DOHH2 (cell line): ENCODE results near the gene DHX38.

Experiments
- H3F3A ChIP-seq: fragments of 200-600 bp; sonication (generic), shearing (Covaris generic); 2 replicates; pipeline ENCODE4 v1.6.0; 2016; ENCODE audit warnings: antibody characterized with exemption, mild to moderate bottlenecking; ENCODE audit not compliant: control insufficient read depth, insufficient read depth
- H3K27ac ChIP-seq: fragments of 200-600 bp; sonication (generic); 2 replicates; pipeline ENCODE4 v1.5.1; 2014; ENCODE audit warnings: low read depth, mild to moderate bottlenecking, low read length, moderate library complexity
- H3K27me3 ChIP-seq: fragments of 200-600 bp; sonication (generic); 2 replicates; pipeline ENCODE4 v1.6.1; 2014; ENCODE audit warnings: mild to moderate bottlenecking, low read length, mixed read lengths; ENCODE audit not compliant: control insufficient read depth
- H3K36me3 ChIP-seq: fragments of 200-600 bp; sonication (generic); 2 replicates; pipeline ENCODE4 v1.6.1; 2014; ENCODE audit warnings: mild to moderate bottlenecking, low read length, moderate library complexity, mixed read lengths; ENCODE audit not compliant: control insufficient read depth
- H3K4me1 ChIP-seq: fragments of 200-600 bp; sonication (generic); 2 replicates; pipeline ENCODE4 v1.6.1; 2014; ENCODE audit warnings: mild to moderate bottlenecking, low read length, mixed read lengths; ENCODE audit not compliant: control insufficient read depth
- H3K4me2 ChIP-seq: fragments of 200-600 bp; sonication (generic); 2 replicates; pipeline ENCODE4 v1.6.0; 2014; ENCODE audit warnings: mild to moderate bottlenecking, low read length, moderate library complexity
- H3K4me3 ChIP-seq: fragments of 200-600 bp; sonication (generic); 2 replicates; pipeline ENCODE4 v1.5.1; 2014; ENCODE audit warnings: mild to moderate bottlenecking, low read length, mixed read lengths
- H3K79me2 ChIP-seq: fragments of 200-600 bp; sonication (generic); 2 replicates; pipeline ENCODE4 v1.6.1; 2014; ENCODE audit warnings: mild to moderate bottlenecking, low read length, mixed read lengths; ENCODE audit not compliant: control insufficient read depth
- H3K9me2 ChIP-seq: fragments of 200-600 bp; sonication (generic); replicated peaks from 2 replicates; pipeline ENCODE4 v1.6.1; 2014; ENCODE audit warnings: mild to moderate bottlenecking, low read length, mixed read lengths; ENCODE audit not compliant: control insufficient read depth
- H3K9me3 ChIP-seq: fragments of 200-600 bp; sonication (generic); 2 replicates; pipeline ENCODE4 v1.6.1; 2014; ENCODE audit warnings: antibody characterized with exemption, low read length, mixed read lengths; ENCODE audit not compliant: control insufficient read depth, insufficient read depth
- H4K20me1 ChIP-seq: fragments of 200-600 bp; sonication (generic); 2 replicates; pipeline ENCODE4 v1.6.0; 2014; ENCODE audit warnings: low read depth, mild to moderate bottlenecking, antibody characterized with exemption, low read length, moderate library complexity; ENCODE audit not compliant: control insufficient read depth, insufficient read depth
- EZH2phosphoT487 ChIP-seq: fragments of 200-600 bp; sonication (generic); IDR thresholded peaks from 2 replicates; pipeline ENCODE4 v1.6.1; 2017; ENCODE audit warnings: borderline replicate concordance, mild to moderate bottlenecking, antibody characterized with exemption, low read length, moderate library complexity, mixed read lengths
- TF ChIP-seq, protein P1 (sequence below): fragments of 200-600 bp; sonication (generic); IDR thresholded peaks from one replicate; pipeline ENCODE4 v1.5.1; 2014; ENCODE audit warnings: antibody characterized with exemption, mild to moderate bottlenecking, low read depth, low read length; ENCODE audit not compliant: poor library complexity, severe bottlenecking

Gene DHX38

DNA sequence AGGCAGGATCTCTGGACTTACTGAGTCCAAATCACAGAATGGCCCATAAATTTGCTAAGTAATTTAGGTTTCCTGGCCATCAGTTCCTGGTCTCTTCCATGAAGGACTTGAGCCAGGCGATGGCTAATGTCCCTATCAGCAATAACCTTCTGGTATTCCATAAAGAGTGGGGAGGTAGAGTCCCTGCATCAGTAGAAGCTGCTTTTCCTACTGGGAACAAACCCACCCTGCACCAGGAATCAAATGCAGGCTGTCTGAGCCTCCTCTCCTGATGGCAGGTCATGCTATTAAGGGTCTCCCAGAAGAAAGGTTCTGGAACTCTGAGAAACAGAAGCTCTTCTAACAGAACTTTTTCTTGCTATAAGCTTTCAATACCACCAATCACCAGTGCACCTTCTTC is 32.1 kb upstream of the DHX38 start:
- Histone ChIP-seq H3K4me3 (no peak overlapping the region), H3K4me1 (no peaks in the 10 kb centered on the region), H3F3A (no peaks in the 10 kb centered on the region), H3K4me2 (no peak overlapping the region), H4K20me1 (no peaks in the 10 kb centered on the region), H3K9me3 (no peaks in the 10 kb centered on the region), H3K36me3 (no peaks in the 10 kb centered on the region), H3K27ac (no peak overlapping the region), H3K9me2 (no peaks in the 10 kb centered on the region), H3K79me2 (no peaks in the 10 kb centered on the region), H3K27me3 (no peaks in the 10 kb centered on the region)
- TF ChIP-seq, protein P1, sequence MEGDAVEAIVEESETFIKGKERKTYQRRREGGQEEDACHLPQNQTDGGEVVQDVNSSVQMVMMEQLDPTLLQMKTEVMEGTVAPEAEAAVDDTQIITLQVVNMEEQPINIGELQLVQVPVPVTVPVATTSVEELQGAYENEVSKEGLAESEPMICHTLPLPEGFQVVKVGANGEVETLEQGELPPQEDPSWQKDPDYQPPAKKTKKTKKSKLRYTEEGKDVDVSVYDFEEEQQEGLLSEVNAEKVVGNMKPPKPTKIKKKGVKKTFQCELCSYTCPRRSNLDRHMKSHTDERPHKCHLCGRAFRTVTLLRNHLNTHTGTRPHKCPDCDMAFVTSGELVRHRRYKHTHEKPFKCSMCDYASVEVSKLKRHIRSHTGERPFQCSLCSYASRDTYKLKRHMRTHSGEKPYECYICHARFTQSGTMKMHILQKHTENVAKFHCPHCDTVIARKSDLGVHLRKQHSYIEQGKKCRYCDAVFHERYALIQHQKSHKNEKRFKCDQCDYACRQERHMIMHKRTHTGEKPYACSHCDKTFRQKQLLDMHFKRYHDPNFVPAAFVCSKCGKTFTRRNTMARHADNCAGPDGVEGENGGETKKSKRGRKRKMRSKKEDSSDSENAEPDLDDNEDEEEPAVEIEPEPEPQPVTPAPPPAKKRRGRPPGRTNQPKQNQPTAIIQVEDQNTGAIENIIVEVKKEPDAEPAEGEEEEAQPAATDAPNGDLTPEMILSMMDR: no peak
- TF ChIP-seq EZH2phosphoT487: no peak

DNA sequence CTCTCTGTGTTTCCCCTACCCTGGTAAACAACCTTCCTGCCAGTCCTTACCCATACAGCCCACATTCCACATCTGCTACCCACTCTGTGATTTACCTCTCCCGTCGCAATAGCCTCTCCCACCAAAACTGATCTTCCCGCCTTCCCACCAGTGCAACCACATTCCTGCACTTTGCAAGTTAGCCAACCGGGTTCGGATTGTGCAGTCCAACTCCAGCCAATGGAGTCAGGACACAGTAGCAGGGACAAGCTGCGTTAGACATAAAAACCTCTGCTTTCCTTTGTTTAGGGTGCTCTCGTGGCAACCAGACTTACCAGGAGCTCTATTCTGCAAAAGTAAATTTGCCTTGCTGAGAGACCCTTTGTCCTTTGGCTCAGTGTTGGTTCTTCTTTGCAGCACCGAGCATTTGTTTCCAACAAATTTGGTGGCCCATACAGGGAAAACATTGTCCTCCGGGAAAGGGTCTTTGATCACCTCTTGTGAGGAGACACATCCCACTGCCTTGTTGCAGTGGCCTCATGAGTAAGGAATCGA is 29.2 kb upstream of the DHX38 start:
- no peak for TF ChIP-seq EZH2phosphoT487
- TF ChIP-seq, protein P1: no peak
- Histone ChIP-seq H3K4me1 (no peaks in the 10 kb centered on the region), H3K4me3 (no peak overlapping the region), H3K9me2 (no peaks in the 10 kb centered on the region), H3F3A (no peaks in the 10 kb centered on the region), H3K36me3 (no peaks in the 10 kb centered on the region), H3K27me3 (no peaks in the 10 kb centered on the region), H3K27ac (no peak overlapping the region), H4K20me1 (no peaks in the 10 kb centered on the region), H3K4me2 (no peak overlapping the region), H3K79me2 (no peaks in the 10 kb centered on the region), H3K9me3 (no peaks in the 10 kb centered on the region)

DNA sequence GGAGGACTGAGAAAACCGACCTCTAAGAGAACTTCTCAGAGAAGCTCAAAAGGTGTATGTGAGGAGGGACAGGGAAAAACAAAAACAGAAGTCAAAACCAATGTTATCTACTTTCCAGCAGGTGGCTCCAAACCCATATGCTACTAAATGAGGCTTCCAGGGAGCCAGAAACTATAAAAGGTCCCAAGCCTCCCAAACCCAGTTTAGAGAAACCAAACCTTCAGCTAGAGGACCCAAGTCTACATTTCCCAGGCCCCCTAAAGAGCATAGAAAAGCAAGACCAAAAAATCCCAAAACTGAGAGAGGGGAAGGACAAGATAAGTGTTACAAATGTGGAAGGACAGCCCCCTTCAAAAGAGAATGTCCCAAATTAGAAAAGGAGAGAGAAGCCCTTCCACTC is 26.9 kb upstream of the DHX38 start:
- Histone ChIP-seq H3K4me3 (no peak overlapping the region), H3K4me2 (no peak overlapping the region), H4K20me1 (no peaks in the 10 kb centered on the region), H3K27me3 (no peaks in the 10 kb centered on the region), H3K9me2 (no peaks in the 10 kb centered on the region), H3K27ac (no peak overlapping the region), H3K36me3 (no peaks in the 10 kb centered on the region), H3K79me2 (no peaks in the 10 kb centered on the region), H3K9me3 (no peaks in the 10 kb centered on the region), H3K4me1 (no peaks in the 10 kb centered on the region), H3F3A (no peaks in the 10 kb centered on the region)
- TF ChIP-seq, protein P1: peak; percentile 68
- TF ChIP-seq EZH2phosphoT487: no peak
